Stomach smooth muscle (tissue), 2 donors: Measurements from ENCODE around the gene MIA2.
"Not testable (repeated sequence)": the region's sequence is repeated elsewhere in the genome, so short reads cannot be mapped to it uniquely, and the experiment has no call there.

Source experiments
- H3K27ac ChIP-seq: one replicate; pipeline ENCODE4 v1.7.0; 2013; ENCODE audit warnings: mild to moderate bottlenecking, low read length, inconsistent platforms
- H3K27me3 ChIP-seq, 2 donors: one replicate each; pipeline ENCODE4 v1.7.0; 2013; ENCODE audit warnings: low read length in 2 of 2; ENCODE audit not compliant: insufficient read depth in 2 of 2, control insufficient read depth in 1 of 2
- H3K36me3 ChIP-seq, 2 donors: one replicate each; pipeline ENCODE4 v1.7.0; 2013; ENCODE audit warnings: low read length in 2 of 2; ENCODE audit not compliant: control insufficient read depth in 2 of 2, insufficient read depth in 2 of 2
- H3K4me1 ChIP-seq: one replicate; pipeline ENCODE4 v1.7.0; 2013; ENCODE audit warnings: low read length; ENCODE audit not compliant: control insufficient read depth, insufficient read depth
- H3K4me3 ChIP-seq, 2 donors: one replicate each; pipeline ENCODE4 v1.7.0; 2013; ENCODE audit warnings: low read length in 2 of 2
- H3K9ac ChIP-seq, 2 donors: one replicate each; pipeline ENCODE4 v1.7.0; 2013; ENCODE audit warnings: low read length in 2 of 2, mild to moderate bottlenecking in 1 of 2
- H3K9me3 ChIP-seq, 2 donors: one replicate each; pipeline ENCODE4 v1.7.0; 2013; ENCODE audit warnings: low read length in 2 of 2; ENCODE audit not compliant: control insufficient read depth in 2 of 2
- donor health status: healthy.
- donor health status: Pancreatic carcinoma.

Gene MIA2

DNA sequence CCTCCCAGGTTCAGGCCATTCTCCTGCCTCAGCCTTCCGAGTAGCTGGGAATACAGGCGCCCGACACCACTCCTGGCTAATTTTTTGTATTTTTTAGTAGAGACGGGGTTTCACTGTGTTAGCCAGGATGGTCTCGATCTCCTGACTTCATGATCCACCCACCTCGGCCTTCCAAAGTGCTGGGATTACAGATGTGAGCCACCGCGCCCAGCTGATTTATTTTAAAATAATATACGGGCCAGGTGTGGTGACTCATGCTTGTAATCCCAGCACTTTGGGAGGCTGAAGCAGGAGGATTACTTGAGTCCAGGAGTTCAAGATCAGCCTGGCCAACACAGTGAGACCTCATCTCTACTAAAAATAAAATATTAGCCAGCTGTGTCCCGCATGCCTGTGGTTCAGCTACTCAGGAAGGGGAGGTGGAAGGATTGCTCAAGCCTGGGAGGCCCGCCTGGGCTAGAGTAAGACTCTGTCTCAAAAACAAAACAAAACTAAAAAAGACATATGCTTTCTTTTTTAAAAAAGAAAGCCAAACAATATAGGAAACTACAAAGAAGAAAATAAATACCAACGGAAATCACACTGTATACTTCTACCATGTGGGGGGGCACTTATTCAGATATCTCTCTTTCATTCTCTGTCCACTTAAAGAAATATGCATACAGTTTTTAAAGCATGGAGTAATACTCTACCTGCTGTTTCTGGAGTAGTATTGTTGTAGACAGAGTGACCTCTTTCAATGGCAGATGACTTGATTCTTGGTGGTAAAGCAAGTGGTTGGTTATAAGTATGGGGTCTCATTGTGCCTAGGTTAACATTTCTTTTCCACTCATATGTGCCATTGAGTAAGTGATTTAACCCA lies 930 bp upstream of the MIA2 start:
- H3K9me3 ChIP-seq: no peaks in the 10 kb centered on the region
- H3K4me1 ChIP-seq: no peaks in the 10 kb centered on the region
- no peaks in the 10 kb centered on the region for H3K27me3 ChIP-seq
- H3K36me3 ChIP-seq: no peaks in the 10 kb centered on the region
- H3K4me3 ChIP-seq: no peak overlapping the region
- H3K27ac ChIP-seq: no peak overlapping the region
- no peak overlapping the region for H3K9ac ChIP-seq

DNA sequence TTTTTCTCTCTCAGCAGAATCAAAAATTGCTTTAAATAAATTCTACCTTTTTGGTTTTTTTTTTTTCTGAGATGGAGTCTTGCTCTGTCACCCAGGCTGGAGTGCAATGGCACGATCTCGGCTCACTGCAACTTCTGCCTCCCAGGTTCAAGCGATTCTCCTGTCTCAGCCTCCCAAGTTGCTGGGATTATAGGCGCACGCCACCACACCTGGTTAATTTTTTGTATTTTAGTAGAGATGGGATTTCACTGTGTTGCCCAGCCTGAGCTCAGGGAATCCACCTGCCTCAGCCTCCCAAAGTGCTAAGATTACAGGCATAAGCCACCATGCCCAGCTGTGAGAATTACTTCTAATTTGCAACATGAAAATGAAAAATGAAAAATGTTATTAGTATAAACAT lies 1.3 kb downstream of the MIA2 start:
- H3K9ac ChIP-seq, H3K9me3 ChIP-seq, H3K36me3 ChIP-seq, H3K4me3 ChIP-seq, H3K27me3 ChIP-seq, H3K27ac ChIP-seq, H3K4me1 ChIP-seq: not testable (repeated sequence)

DNA sequence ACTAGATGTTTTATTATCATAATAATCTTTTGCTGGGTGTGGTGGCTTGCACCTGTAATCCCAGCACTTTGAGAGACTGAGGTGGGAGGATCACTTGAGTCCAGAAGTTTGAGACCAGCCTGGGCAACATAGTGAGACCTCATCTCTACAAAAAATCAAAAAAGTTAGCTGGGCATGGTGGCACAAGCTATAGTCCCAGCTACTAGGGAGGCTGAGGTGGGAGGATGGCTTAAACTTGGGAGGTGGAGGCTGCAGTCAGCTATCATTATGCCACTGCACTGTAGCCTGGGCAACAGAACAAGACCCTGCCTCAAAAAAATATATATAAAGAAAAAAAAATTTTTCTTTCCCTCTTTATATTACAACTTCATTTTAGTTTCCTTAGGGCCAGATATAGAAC lies 1.8 kb downstream of the MIA2 start:
- not testable (repeated sequence) for H3K27me3 ChIP-seq, H3K36me3 ChIP-seq, H3K9me3 ChIP-seq, H3K27ac ChIP-seq, H3K4me1 ChIP-seq, H3K4me3 ChIP-seq, H3K9ac ChIP-seq

DNA sequence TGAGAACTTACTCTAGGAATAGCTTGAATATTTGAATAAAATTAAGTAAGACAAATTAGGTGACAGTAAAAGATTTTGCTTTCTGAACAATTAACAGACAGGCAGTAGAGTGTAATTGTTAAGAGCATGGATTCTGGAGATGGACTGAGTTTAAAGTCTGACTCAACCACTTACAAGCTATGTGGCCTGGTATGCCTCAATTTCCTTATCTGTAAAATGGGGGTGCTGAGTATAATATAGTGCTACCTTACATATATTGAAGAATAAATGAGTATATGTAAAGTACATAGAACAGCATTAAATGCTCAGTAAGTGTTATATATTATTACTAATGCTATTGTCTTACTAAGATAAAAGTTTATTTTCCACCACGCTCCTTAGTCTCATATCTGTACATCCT lies 7.1 kb downstream of the MIA2 start:
- no peaks in the 10 kb centered on the region for H3K27me3 ChIP-seq
- H3K4me3 ChIP-seq: no peak overlapping the region
- no peak overlapping the region for H3K9ac ChIP-seq
- H3K9me3 ChIP-seq: no peaks in the 10 kb centered on the region
- H3K36me3 ChIP-seq: no peaks in the 10 kb centered on the region
- H3K27ac ChIP-seq: no peak overlapping the region
- no peaks in the 10 kb centered on the region for H3K4me1 ChIP-seq

DNA sequence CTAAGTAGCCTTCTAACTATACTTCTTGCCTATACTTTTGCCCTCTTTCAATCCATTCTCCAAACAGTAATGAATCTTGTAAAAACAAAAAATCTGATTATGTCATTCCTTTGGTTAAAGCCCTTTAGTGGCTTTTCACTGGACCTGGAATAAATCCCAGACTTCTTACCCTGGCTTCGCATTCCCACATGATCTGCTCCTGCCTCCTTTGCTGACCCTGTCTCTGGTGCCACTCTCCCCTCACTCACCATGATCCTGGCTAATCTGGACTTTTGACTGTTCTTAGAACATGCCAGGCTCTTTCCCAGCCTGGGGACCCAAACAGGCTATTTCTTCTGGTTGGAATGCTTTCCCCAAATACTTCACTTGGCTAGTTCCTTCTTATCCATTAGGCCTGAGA lies 7.9 kb downstream of the MIA2 start:
- H3K4me3 ChIP-seq: no peak overlapping the region
- H3K27ac ChIP-seq: no peak overlapping the region
- H3K9me3 ChIP-seq: no peaks in the 10 kb centered on the region
- no peak overlapping the region for H3K9ac ChIP-seq
- no peaks in the 10 kb centered on the region for H3K27me3 ChIP-seq
- no peaks in the 10 kb centered on the region for H3K36me3 ChIP-seq
- no peaks in the 10 kb centered on the region for H3K4me1 ChIP-seq

DNA sequence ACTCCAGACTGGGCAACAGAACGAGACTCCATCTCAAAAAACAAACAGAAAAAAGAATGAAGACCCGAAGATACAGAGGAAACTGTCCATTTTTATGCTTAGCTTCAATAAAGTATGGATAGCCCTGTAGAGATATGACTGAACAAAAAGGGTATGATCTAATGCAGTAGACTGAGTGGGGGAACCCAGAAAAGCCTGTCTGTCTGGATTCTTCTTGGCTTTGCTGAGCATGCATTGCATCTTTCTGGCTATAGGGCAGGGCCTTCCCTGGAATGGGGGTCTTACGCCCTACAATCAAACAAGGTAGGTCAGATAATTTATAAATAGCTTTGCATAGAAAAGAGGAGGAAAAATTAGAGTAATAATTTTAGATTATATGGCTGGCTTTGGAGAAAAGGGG lies 10.1 kb downstream of the MIA2 start:
- no peak overlapping the region for H3K27ac ChIP-seq
- H3K9ac ChIP-seq: no peak overlapping the region
- no peaks in the 10 kb centered on the region for H3K36me3 ChIP-seq
- no peak overlapping the region for H3K4me3 ChIP-seq
- no peaks in the 10 kb centered on the region for H3K27me3 ChIP-seq
- no peaks in the 10 kb centered on the region for H3K4me1 ChIP-seq
- H3K9me3 ChIP-seq: no peaks in the 10 kb centered on the region

DNA sequence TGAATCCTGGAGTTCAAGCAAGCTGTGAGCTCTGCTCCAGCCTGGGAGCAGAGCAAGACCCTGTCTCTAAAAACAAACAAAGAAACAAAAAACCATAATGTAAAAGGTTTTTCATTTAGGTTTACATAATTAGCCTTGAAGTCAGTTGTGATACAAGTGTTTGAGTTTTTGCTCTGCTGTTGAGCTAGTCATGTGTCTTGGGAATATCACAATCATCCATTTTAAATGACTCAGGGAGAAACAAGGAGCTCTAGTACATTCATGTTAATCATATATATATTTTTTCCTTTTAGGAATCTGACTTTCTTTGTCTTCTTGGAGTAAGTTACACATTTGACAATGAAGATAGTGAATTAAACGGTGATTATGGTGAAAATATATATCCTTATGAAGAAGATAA lies 12.9 kb downstream of the MIA2 start:
- no peaks in the 10 kb centered on the region for H3K9me3 ChIP-seq
- H3K27ac ChIP-seq: no peak overlapping the region

DNA sequence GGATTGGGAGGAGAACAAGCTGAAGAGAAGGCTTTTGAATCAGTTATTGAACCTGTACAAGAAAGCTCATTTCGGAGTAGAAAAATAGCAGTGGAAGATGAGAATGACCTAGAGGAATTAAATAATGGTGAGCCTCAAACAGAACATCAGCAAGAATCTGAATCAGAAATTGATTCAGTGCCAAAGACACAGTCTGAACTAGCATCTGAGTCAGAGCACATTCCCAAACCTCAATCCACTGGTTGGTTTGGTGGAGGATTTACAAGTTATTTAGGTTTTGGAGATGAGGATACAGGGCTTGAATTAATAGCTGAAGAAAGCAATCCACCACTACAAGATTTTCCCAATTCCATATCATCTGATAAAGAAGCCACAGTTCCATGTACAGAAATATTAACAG lies 13.5 kb downstream of the MIA2 start:
- H3K36me3 ChIP-seq: no peaks in the 10 kb centered on the region
- H3K9ac ChIP-seq: no peak overlapping the region
- no peaks in the 10 kb centered on the region for H3K27me3 ChIP-seq
- no peak overlapping the region for H3K4me3 ChIP-seq
- H3K4me1 ChIP-seq: no peaks in the 10 kb centered on the region
- no peaks in the 10 kb centered on the region for H3K9me3 ChIP-seq
- no peak overlapping the region for H3K27ac ChIP-seq

More for the DNA sequence above, 12.9 kb downstream of the MIA2 start:
- Histone ChIP-seq H3K4me1 (no peaks in the 10 kb centered on the region), H3K4me3 (no peak overlapping the region), H3K36me3 (no peaks in the 10 kb centered on the region), H3K9ac (no peak overlapping the region), H3K27me3 (no peaks in the 10 kb centered on the region)

DNA sequence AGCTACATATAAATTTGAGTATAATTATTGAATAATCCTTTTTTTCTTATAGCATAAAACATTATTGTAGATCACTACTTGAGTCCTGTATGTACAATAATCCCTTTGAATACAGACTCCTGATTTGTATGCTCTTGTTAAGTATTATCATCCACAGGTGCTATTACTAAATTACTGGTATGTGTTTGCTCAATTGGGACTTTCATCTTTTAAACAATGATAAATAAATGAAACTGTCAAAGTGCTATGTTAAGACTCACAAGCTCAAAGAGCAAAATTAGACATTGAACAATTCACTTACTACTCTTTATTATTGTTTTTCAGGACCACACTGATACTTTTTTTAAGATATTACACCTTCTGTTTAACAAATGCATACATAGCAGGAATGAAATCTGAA lies 17.8 kb downstream of the MIA2 start:
- Histone ChIP-seq H3K4me1 (no peaks in the 10 kb centered on the region), H3K9me3 (no peaks in the 10 kb centered on the region), H3K27ac (no peak overlapping the region), H3K36me3 (no peaks in the 10 kb centered on the region), H3K9ac (no peak overlapping the region), H3K27me3 (no peaks in the 10 kb centered on the region), H3K4me3 (no peak overlapping the region)

DNA sequence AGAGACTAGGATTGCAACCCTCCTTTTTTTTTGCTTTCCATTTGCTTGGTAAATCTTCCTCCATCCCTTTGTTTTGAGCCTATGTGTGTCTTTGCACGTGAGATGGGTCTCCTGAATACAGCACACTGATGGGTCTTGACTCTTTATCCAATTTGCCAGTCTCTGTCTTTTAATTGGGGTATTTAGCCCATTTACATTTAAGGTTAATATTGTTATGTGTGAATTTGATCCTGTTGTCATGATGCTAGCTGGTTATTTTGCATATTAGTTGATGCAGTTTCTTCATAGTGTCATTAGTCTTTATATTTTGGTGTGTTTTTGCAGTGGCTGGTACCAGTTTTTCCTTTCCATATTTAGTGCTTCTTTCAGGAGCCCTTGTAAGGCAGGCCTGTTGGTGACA lies 23.7 kb downstream of the MIA2 start:
- not testable (repeated sequence) for H3K4me1 ChIP-seq, H3K36me3 ChIP-seq, H3K9ac ChIP-seq, H3K9me3 ChIP-seq, H3K4me3 ChIP-seq, H3K27ac ChIP-seq, H3K27me3 ChIP-seq

DNA sequence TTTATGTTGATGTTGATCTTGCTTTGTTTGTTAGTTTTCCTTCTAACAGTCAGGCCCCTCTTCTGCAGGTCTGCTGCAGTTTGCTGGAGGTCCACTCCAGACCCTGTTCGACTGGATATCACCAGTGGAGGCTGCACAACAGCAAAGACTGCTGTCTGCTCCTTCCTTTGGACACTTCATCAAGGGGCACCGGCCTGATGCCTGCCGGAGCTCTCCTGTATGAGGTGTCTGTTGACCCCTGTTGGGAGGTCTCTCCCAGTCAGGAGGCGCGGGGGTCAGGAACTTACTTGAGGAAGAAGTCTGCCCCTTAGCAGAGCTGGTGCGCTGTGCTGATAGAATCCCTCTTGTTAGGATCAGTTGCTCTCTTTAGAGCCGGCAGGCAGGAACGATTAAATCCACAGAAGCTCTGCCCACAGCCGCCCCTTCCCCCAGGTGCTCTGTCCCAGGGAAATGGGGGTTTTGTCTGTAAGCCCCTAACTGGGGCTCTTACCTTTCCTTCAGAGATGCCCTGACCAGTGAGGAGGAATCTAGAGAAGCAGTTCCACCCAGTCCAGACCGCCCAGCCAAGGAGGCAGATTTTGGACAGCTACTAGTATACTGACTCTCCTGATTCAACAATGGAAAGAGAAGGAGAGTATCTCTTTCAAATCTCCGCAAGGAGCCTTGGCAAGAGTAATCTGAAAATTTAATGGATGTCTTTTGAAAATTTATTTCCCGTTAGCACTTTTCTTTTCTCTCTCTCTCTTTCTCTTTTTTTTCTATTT lies 25.2 kb downstream of the MIA2 start:
- H3K4me1 ChIP-seq: no peaks in the 10 kb centered on the region
- no peaks in the 10 kb centered on the region for H3K27me3 ChIP-seq
- no peaks in the 10 kb centered on the region for H3K9me3 ChIP-seq
- no peak overlapping the region for H3K9ac ChIP-seq
- H3K27ac ChIP-seq: no peak overlapping the region
- H3K36me3 ChIP-seq: no peaks in the 10 kb centered on the region
- no peak overlapping the region for H3K4me3 ChIP-seq
